GM18519 (cell line): ENCODE data around the gene CKB.

Experiments
- ATAC-seq: cut with Tn5 transposase; IDR thresholded peaks from one replicate; pipeline ENCODE4 v1.9.1; 2021; ENCODE audit warnings: mild to moderate bottlenecking, moderate library complexity; ENCODE audit not compliant: unreplicated experiment, low FRiP score

Gene CKB

DNA sequence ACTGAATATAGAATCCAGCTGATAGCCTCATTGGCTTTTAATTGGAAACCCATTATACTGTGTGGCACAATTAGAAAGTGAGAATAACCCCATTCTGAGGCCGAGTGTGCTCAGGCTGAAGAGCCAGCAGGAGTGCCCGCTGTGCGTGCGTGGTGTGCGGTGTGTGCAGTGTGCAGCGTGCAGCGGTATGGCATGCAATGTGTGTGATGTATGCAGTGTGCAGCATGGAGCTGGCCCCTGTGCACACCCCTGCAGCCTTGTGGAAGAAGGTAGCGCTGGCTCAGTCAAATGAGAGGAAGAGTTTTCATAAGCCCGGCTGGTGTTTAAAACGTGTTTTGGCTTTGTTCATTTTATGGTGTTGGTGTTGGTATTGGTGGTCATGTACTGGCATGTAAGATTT lies 22.9 kb downstream of the CKB start:
- ATAC-seq = no peak

DNA sequence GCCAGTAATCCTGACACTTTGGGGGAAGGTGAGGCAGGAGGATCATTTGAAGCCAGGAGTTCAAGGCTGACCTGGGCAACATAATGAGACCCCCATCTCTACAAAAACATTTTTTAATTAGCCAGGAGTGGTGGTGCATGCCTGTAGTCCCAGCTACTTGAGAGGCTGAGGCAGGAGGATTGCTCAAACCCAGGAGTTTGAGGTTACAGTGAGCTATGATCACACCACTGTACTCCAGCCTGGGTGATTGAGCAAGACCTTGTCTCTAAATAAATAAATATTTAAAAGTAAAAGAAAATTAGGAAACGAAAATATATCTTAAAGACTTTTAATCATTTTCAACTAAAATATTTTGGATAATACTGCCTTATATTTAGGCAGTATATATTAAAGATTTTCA lies 25.9 kb downstream of the CKB start:
- no peak for ATAC-seq

DNA sequence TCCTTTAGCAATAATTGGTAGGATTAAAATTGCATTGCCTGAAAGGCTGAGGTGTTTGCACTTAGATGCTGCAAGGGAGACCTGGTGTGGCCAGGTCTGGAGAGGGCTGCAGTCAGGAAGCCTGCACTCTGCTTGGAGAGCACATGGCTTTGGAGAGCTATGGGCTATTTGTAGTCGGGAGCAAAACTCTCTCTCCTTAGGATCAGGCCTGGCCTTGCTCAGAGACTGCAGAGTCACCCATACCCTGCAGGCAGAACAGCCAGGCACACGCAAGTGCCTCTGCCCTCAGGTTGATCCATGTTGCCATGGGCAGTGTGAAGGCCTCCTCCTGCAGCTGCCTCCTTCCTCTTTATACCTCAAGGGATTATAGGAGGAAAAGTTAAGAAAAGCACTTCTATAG lies 26.8 kb downstream of the CKB start:
- no peak for ATAC-seq

DNA sequence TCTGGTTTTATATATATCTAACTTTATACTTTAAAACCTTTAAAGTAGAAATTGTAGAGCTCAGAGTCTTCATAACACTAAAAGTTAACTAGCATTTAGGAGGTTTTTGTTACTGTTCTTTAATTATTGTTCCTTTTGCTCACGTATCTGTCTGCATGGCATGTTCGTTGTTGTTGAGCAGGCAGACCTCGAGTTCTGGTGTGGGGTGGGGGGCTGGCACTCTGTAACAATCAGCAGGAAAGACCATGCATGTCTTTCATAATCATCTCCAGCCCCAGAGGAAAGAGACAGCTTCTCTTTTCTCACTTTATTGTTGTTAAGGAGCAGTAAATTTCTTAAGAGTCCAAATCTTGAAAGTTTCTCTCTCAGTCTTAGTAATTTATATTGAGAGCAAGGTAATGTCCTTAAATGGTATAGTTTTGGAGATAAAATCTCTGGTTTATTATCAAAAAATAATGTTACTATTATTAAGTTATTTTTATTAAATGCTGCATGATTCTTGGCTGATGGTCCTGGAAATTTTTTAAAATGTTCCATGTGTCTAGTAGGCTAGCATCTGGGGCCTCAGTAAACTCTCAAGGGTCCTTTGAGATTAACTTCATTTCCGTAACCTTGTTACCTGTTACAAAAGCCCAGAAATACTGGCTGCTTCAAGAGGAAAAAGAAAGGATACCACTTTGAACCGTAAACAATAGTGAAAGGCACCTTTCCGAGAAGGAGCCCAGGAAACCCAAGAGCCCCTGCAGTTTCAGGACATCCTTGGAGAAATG lies 30.3 kb downstream of the CKB start:
- ATAC-seq = no peak

DNA sequence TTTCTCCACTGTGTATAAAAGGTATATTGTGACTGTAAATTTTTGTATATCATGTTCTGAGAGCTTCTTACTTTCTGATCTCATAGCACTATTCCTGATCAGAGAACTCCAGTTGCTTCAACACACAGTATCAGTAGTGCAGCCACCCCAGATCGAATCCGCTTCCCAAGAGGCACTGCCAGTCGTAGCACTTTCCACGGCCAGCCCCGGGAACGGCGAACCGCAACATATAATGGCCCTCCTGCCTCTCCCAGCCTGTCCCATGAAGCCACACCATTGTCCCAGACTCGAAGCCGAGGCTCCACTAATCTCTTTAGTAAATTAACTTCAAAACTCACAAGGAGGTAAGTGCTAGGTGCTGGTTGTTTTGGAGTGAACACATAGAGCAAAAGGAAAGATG lies 30.9 kb downstream of the CKB start:
- ATAC-seq = no peak

DNA sequence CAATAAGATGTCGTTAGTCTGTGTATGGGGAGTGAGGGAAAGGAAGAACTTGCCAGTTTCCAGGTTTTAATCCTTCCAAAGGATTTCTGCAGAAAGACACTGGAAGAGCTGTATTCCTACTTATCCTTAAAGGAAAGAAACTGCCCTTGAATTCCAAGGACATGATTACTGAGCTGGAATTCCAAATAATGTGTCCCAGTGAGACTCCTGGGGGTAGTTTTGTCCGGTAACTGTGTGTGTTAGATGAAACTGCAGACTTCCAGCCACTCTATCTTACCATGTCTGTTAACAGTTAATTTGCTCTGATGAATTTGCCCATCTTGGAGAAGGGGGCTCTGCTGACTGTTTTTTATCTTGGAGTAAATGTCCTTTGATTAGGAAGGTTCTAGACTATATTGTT lies 33.0 kb downstream of the CKB start:
- no peak for ATAC-seq

DNA sequence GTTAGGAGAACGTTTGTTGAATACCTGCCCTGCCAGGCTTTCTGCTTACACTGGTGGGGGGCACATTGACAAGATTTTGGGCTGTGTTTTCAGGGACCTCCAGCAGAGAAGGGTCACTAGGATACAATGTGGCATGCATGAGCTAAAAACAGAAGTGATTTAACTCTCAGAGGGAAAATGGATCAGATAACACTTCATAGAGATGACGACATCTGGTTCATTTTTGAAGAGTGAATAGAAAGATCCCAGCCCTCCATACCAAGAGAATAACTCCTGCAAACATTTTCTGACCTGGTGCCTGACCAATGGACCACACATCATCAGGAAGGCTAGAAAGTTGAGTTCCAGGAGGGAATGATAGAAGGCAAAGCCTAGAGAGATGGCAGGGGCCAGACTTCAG lies 33.7 kb downstream of the CKB start:
- ATAC-seq = no peak

DNA sequence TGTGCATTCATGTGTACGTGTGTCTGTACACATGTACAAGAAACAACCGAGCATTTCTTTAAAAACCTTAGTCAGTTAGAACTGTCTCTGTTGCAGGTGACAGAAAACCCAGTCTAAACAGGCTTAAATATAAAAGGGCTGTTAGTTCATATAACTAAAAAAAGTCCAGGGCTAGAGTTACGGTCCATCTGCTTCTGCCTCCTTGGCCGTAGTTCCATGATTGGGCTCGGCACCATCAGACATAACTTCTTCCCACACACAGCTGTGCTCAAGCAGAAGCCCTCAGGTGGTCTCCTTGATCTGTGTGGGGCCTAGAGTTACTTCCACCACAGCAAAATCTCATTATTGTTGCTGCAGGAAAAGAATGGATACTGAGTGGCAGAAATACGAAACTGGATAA lies 34.6 kb downstream of the CKB start:
- no peak for ATAC-seq

DNA sequence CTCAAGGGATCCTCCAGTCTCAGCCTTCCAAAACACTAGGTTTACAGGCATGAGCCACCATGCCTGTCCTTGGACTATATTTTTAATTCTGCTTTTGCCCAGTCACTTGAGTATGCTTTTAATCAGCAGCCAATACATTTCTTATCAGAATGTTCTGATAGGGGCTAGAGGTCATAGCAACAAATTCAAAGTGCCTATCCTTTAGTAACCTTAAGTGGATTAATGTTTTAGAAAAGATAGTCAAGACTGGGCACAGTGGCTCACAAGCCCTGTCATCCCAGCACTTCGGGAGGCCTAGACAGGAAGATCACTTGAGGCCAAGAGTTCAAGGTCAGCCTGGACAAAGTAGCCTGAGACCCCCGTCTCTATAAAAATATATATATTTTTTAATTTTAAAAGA lies 37.1 kb downstream of the CKB start:
- ATAC-seq = no peak

DNA sequence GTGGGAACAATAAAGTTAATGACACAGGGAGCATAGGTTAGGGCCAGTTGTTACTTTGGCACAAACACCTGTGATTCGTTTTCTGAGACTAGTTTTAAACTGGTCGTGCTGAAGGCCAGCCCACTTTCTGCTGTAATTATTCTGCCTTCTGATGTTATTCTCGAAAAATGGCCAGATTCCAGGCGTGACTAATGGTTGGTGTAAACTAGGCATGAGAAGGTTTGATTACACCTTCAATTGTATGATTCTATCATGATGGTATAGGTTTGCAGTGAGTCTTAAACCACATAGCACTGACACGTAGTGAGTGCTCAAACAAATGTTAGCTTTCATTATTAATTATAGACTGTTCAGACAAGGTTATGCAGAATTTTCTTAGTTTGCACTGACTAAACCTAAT lies 39.0 kb downstream of the CKB start:
- ATAC-seq = no peak

DNA sequence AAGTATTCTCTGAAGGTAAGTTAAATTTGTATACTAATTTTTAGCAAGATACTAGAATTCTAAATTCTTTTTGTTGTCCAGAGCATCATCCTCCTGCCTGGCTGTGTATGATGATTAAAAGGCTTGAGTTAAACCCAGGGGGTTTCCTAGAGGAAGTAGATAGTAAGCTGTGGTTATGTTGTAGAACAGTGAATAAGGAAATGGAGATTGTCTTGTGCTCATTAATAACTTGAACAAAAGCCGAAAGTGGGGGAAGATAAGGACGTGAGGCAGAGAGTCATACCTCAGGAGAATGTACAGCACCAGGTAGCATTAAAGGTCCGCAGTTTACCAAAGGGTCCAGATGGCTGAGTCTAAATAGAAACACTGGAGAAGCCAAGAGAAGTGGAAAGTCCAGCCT lies 42.0 kb downstream of the CKB start:
- no peak for ATAC-seq

DNA sequence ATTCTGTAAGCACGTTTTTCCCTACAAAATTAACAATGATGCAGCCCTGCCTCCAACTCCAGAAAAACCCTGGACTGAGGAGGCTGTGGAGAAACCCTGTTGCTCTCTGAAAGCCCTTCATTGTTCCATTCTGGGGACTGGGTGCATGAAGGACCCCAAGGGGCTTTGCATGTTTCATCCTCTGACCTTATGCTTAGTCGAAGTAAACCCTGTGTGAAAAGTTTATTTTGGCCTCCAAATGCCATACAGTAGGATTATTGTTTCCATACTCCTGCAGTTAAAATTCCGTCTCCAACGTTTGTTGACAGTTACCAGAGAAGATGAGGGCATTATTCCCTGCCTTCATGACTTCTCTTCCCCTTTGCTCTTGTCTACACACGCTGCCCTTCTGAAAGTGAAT lies 46.0 kb downstream of the CKB start:
- no peak for ATAC-seq

DNA sequence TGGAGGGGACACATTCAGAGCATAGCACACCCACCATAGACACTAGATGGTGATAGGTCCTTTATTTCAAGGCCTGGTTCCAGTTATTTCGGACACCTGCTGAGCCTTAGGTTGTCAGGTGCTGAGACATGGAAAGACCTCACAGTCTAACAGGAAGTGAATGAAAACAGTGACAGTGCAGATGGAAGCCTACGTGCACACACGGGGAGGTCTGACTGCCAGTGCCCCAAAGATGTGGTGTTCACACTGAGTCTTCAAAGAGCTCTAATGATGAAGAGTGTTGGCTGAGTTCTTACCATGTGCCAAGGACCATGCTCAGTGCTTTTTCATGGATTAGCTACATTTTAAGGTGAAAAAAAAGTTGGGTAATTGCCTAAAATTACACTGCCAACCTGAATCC lies 46.6 kb downstream of the CKB start:
- ATAC-seq = no peak

DNA sequence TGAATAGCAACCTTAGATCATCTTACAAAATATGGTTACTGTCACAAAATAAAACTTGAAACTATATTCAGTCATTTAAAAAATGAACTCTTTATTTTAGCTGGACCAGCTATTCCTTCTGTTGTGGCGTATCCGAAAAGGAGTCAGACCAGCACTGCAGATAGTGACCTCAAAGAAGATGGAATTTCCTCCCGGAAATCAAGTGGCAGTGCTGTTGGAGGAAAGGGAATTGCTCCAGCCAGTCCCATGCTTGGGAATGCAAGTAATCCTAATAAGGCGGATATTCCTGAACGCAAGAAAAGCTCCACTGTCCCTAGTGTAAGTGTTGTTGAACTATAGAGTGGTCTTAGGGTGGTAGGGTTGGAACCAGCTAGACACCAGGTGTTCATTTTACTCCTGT lies 47.7 kb downstream of the CKB start:
- ATAC-seq = no peak

DNA sequence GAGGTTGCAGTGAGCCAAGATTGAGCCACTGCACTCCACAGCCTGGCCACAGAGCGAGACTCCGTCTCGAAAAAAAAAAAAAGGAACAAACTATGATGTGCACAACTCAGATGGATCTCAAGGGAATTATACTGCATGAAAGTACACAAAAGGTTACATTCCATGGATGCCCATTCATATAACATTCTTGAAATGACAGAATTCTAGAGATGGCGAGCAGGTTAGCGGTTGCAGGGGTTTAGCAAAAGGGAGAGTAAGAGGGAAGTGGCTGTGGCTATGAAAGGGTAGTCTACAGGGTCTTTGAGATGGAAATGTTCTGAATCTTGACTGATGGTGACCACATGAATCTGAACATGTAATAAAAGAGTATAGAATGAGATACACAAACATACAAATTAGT lies 49.7 kb downstream of the CKB start:
- no peak for ATAC-seq
